ENCODE data around the gene CLDN6.

CLDN6 gene

DNA sequence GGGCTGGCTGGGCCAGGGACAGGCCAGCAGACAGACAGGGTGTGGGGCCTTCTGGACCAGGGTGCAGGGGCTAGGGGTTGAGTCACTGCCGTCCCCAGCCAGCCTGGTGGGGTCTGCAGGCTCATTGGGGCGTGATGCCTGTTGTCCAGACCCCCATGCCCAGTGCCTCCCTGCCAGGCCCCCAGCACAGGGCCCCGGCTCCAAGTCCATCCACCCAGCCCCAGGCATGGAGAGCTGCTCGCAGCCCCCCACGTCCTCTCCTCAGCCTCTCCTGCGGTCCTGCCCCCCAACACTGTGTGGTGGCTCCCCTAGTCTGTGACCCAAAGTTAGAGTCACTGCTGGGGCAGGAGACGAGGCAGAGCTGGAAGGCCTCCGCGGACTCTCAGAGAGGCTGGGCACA is 30.7 kb downstream of the CLDN6 start:
- DNase-seq (ENCODE audit: low read depth), result no peak

- DNase-seq (ENCODE audit: low read depth), result no peak
These were observed 31.3 kb downstream of the CLDN6 start for GRCh38 chr16:2986623-2987188.

DNA sequence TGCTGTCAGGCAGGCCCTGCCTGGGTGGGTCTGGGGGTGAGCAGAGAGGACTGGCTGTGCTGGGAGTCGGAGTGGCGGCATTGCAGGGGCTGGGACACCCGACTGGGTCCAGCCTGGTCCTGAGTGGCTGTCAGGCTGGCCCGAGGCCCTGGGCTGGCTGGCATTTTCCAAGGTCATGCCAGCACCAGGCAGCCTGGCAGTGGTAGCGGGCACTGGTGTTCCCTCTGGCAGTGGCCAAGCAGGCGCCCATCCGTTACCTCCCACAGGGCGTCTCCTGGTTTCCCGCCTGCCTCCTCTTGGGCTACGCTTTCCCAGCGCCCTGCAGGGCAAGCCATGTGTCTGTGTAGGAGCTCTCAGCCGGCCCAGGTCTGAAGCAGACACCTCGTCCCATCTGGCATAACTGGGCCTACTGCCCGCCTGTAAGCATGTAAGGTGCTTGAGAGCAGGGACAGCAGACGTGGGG is 32.1 kb downstream of the CLDN6 start:
- DNase-seq (ENCODE audit: low read depth), result no peak

DNA sequence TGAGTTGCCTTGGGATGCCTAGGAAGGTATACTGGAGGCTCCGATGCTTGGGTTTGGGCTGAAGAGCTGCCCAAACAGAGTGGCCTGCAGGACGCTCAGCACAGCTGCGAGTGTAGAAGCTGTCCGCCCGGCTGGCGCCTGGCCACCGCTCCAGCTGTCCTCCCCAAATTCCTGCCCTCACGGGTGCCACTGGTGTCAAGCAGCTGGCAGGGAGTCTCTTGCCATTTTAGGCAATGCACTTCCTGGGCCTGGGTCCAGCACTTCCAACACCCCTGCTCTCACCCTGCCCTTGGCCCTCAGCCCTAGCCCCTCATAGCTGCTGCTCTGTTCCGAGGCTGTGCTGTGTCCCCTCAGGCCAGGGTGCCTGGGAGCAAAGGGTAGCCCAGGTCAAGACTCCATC is 32.5 kb downstream of the CLDN6 start:
- DNase-seq (ENCODE audit: low read depth), result no peak

GRCh38 chr16:2983706-2984136 is 34.3 kb downstream of the CLDN6 start:
- peak; percentile 53 for DNase-seq (ENCODE audit: low read depth)

DNA sequence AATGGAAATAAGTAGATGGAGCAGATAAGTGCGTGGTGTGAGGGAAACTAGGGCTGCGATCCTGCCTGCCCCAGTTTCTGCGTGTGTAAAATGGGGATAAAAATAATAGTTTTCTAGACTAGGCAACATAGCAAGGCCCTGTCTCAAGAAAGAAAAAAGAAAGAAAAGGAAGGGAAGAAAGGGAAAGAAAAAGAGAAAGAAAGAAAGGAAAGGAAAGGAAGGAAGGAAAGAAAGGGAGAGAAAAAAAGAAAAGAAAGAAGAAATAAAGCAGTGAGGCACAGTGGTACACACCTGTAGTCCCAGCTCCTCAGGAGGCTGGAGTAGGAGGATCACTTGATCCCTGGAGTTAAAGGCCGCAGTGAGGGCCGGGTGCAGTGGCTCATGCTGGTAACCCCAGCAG is 35.6 kb downstream of the CLDN6 start:
- DNase-seq (ENCODE audit: low read depth), result no peak

DNA sequence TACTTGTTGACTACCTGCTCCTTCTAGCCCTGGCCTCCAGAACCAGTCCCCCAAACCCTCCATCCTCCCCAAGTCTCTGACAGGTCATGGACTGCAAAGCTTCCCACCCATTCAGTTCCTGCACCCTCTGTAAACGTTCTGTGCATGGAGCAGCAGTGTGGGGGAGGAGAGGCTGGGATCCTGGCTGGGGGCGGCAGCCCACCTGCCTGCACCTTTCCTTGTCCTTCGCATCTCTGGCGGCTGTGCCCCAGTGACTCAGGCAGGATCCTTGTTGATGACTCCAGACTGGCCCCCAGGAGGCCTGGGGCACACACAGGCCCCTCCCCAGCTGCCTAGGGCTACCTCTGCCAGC is 36.1 kb downstream of the CLDN6 start:
- no peak for DNase-seq (ENCODE audit: low read depth)

GRCh38 chr16:2981177-2981898 is 36.6 kb downstream of the CLDN6 start:
- no peak for DNase-seq (ENCODE audit: low read depth)

DNA sequence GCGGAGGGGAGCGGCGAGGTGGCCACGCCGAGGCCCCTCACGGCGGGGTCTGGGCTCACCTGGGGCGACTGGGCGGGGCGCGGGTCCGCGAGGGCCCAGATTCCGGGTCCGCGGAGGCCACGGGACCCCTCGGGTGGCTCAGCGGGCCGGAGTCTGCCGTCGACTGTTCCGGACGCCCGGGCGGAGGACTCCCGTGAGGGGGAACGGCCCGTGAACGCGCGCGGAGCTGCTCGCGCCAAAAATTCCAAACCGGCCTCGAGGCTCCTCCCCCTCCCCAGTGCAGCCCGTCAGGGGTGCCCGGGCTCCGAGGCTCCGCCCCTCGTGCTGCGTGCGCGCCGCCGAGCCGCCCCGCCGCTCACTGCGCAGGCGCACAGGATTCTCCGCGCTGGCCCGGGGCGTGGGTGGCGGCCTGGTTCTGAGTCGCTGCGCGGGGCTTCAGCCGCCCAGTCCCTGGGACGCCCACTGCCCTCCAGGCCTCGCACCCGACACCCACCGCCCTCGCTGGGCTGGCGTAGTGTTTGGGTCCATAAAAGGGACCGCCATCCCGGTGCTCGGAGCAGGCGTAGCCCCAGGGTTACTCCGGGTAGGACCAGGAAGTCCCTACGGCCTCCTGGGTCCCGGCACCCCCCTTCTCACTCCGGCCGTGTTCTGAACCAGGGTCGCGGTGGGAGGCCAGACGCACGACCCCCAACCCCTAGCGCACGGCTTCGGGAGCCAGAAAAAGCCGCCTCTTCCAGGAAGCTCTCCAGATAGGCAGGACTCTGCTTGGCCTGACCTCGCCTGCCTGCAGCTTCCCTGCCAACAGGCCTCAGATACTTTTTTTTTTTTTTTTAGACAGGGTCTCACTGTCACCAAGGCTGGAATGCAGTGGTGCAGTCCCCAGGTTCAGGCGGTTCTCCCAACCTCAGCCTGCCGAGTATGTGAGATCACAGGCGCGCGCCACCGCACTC is 37.5 kb downstream of the CLDN6 start, which contains the start of gene PKMYT1:
TSS of gene PKMYT1 (minus strand) at position 220 of the 950 bp plus-strand sequence. CDS start 789 bp downstream, outside the sequence.
- DNase-seq (ENCODE audit: low read depth), result peak; percentile 95

- DNase-seq (ENCODE audit: low read depth), result no peak
These were observed 38.2 kb downstream of the CLDN6 start for GRCh38 chr16:2979669-2980226.

GRCh38 chr16:2977440-2977839 is 40.5 kb downstream of the CLDN6 start:
- no peak for DNase-seq (ENCODE audit: low read depth)

DNA sequence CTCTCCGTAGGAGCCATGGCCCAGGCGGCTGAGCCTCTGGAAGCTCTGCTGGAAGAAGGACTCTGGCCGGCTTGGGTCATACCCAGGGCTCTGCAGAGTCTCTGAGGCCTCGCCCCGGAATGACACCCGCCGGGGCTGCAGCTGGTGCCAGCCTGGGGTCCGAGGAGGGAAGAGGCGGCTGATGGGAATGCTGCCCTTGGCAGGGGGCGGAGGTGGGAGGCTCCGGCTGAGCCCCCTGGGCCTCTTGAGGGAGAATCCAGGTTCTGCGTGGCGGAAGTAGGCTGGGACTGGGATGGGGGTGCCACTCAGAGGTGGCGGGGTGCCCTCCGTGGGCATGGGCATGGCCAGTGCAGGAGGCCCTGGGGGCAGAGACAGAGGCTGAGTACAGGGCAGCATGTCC is 41.3 kb downstream of the CLDN6 start:
- DNase-seq (ENCODE audit: low read depth), result no peak

DNA sequence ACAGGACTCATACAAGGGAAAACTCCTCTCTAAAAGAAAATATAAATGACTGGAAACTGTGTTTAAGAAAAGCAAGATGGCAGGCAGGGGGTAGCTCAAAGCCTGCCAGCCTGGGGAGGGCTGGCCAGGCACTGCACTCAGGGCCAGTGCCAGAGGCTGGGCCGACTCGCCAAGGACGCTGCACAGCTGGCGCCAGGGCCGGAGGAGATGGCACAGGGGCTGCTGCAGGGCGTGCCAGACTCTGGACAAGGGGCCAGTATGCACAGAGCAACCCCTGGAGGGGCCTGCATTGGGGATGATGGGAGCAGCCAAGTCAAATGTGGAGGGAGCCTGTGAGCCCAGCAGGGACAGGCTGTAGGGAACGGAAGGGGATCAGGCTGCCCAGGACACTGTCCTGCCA is 41.8 kb downstream of the CLDN6 start:
- no peak for DNase-seq (ENCODE audit: low read depth)

GRCh38 chr16:2975161-2975795 is 42.7 kb downstream of the CLDN6 start:
- no peak for DNase-seq (ENCODE audit: low read depth)

DNA sequence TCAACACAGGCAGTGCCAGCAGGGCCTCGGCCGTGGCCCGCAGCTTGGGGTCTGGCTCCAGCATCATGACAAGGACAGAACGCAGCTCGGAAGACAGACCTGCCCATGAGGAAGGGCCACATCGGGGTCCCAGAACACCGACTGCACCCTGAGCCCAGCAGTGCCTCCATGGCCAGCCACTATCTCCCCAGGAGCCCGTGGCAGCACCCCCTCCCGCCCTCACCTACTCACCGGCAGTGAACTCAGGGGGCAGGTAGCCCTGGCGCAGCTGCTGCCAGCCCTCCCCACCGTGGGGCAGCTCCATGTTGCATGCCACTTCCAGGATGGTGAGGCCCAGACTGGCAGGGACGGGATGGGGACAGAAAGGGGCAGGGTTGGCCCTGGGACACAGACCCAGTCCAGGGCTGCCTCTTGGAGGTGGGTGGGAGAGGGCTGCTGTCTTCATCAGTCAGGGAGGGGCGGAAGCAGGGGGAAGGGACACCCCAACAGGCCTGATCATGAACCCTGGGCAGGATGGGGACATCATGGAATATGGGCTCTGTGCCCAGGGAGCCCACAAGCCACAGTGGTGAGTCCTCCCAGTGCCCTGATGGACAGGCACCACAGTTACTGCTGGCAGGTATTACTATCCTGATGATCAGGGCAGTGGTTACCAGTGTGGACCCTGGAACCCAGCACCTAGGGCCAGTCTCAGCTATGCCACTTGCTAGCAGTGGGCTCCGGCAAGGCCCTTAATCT is 43.5 kb downstream of the CLDN6 start:
- DNase-seq (ENCODE audit: low read depth), result no peak

GRCh38 chr16:2973605-2974318 is 44.2 kb downstream of the CLDN6 start:
- no peak for DNase-seq (ENCODE audit: low read depth)

- no peak for DNase-seq (ENCODE audit: low read depth)
These were observed 44.9 kb downstream of the CLDN6 start for GRCh38 chr16:2973093-2973492.

- DNase-seq (ENCODE audit: low read depth), result no peak
These were observed 45.8 kb downstream of the CLDN6 start for GRCh38 chr16:2971985-2972784.

DNA sequence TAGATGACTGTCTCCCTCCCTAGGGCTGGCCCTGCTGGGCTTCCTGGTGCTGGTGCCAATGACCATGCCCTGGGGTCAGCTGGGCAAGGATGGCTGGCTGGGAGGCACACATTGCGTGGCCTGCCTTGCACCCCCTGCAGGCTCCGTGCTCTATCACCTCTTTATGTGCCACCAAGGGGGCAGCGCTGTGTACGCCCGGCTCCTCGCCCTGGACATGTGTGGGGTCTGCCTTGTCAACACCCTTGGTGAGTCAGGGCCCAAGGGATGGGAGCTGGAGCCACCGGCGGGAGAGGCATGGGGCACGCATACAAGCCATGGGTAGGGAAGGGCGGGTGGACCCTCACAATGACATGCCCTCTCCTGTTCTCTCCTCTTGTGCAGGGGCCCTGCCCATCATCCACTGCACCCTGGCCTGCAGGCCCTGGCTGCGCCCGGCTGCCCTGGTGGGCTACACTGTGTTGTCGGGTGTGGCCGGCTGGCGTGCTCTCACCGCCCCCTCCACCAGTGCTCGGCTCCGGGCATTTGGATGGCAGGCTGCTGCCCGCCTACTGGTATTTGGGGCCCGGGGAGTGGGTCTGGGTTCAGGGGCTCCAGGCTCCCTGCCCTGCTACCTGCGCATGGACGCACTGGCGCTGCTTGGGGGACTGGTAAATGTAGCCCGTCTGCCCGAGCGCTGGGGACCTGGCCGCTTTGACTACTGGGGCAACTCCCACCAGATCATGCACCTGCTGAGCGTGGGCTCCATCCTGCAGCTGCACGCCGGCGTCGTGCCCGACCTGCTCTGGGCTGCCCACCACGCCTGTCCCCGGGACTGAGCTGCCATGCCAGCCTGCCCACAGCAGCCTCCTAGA is 46.6 kb downstream of the CLDN6 start:
- DNase-seq (ENCODE audit: low read depth), result no peak

All from activated T-helper 1 cell treated with Interleukin-2 at 50 U/mL for 16 hours (primary cell).